ENCODE measurements around the gene COL18A1.

COL18A1 gene

GRCh38 chr21:45376459-45377324 lies 28.3 kb upstream of the COL18A1 start:
- TF ChIP-seq CTCF (IDR thresholded peaks at IDR 0.05; ENCODE audit: low read depth, low read length) = no peak
- DNase-seq (ENCODE audit: extremely low read depth, low read depth) = no peak

- DNase-seq (ENCODE audit: extremely low read depth, low read depth) = no peak
- no peak for TF ChIP-seq CTCF (IDR thresholded peaks at IDR 0.05; ENCODE audit: low read depth, low read length)
These were observed 27.6 kb upstream of the COL18A1 start for GRCh38 chr21:45377325-45377709.

GRCh38 chr21:45377866-45378257 lies 27.1 kb upstream of the COL18A1 start:
- DNase-seq (ENCODE audit: extremely low read depth, low read depth) = no peak
- no peak for TF ChIP-seq CTCF (IDR thresholded peaks at IDR 0.05; ENCODE audit: low read depth, low read length)

- peak; percentile 86 for DNase-seq (ENCODE audit: extremely low read depth, low read depth)
- no peak for TF ChIP-seq CTCF (IDR thresholded peaks at IDR 0.05; ENCODE audit: low read depth, low read length)
These were observed 26.6 kb upstream of the COL18A1 start for GRCh38 chr21:45378258-45378966.

GRCh38 chr21:45379171-45379900 lies 25.6 kb upstream of the COL18A1 start:
- no peak for TF ChIP-seq CTCF (IDR thresholded peaks at IDR 0.05; ENCODE audit: low read depth, low read length)
- no peak for DNase-seq (ENCODE audit: extremely low read depth, low read depth)

GRCh38 chr21:45379901-45380330 lies 25.0 kb upstream of the COL18A1 start:
- TF ChIP-seq CTCF (IDR thresholded peaks at IDR 0.05; ENCODE audit: low read depth, low read length) = no peak
- no peak for DNase-seq (ENCODE audit: extremely low read depth, low read depth)
